Activated naive CD8-positive, alpha-beta T cell treated with anti-CD3 and anti-CD28 coated beads, Interleukin-2, amount 50 U/mL, for 24 hours (primary cell): Measurements from ENCODE around the gene U2SURP.
A peak's percentile ranks its signal among the peaks of the same experiment; 100 is the strongest.
"Not testable (repeated sequence)": the region's sequence is repeated elsewhere in the genome, so short reads cannot be mapped to it uniquely, and the experiment has no call there.

Experiments
- ATAC-seq: fragments of 150-1000 bp; cut with Tn5 transposase; one replicate; pipeline ENCODE4 v1.10.0; 2021
- DNase-seq: peaks from one replicate; pipeline ENCODE4 v3.0.0; 2021
- H3K27ac Mint-ChIP-seq: one replicate; pipeline ENCODE4 v1.8.0; 2021; ENCODE audit warnings: mild to moderate bottlenecking, mixed read lengths
- H3K27me3 Mint-ChIP-seq: one replicate; pipeline ENCODE4 v1.8.0; 2021; ENCODE audit warnings: mixed read lengths
- H3K36me3 Mint-ChIP-seq: one replicate; pipeline ENCODE4 v1.8.0; 2021; ENCODE audit warnings: low read depth, mixed read lengths
- H3K4me1 Mint-ChIP-seq: one replicate; pipeline ENCODE4 v1.8.0; 2021; ENCODE audit warnings: mixed read lengths
- H3K4me3 Mint-ChIP-seq: one replicate; pipeline ENCODE4 v1.8.0; 2021; ENCODE audit warnings: mild to moderate bottlenecking, moderate library complexity, mixed read lengths
- H3K9me3 Mint-ChIP-seq: one replicate; pipeline ENCODE4 v1.8.0; 2021; ENCODE audit warnings: mixed read lengths

U2SURP gene

GRCh38 chr3:143016321-143016972 is 15.1 kb downstream of the U2SURP start:
- peaks cover 58% of the 10 kb centered on the region for H3K36me3 Mint-ChIP-seq
- H3K9me3 Mint-ChIP-seq, result no peaks in the 10 kb centered on the region
- no peak overlapping the region for H3K4me3 Mint-ChIP-seq
- peaks cover 13% of the 10 kb centered on the region for H3K4me1 Mint-ChIP-seq
- ATAC-seq, result no peak
- no peak for DNase-seq
- no peaks in the 10 kb centered on the region for H3K27me3 Mint-ChIP-seq
- H3K27ac Mint-ChIP-seq, result no peak overlapping the region

- Mint-ChIP-seq H3K9me3 (no peaks in the 10 kb centered on the region), H3K27ac (no peak overlapping the region), H3K4me3 (no peak overlapping the region), H3K27me3 (no peaks in the 10 kb centered on the region), H3K4me1 (no peaks in the 10 kb centered on the region), H3K36me3 (peaks cover 77% of the 10 kb centered on the region)
- no peak for ATAC-seq
- DNase-seq, result no peak
These were observed 23.1 kb downstream of the U2SURP start for GRCh38 chr3:143024351-143024960.

GRCh38 chr3:143031327-143031726 is 30.0 kb downstream of the U2SURP start:
- Mint-ChIP-seq H3K9me3 (no peaks in the 10 kb centered on the region), H3K4me1 (peaks cover 3% of the 10 kb centered on the region), H3K4me3 (no peak overlapping the region), H3K36me3 (peaks cover 60% of the 10 kb centered on the region), H3K27ac (no peak overlapping the region), H3K27me3 (no peaks in the 10 kb centered on the region)
- no peak for ATAC-seq
- DNase-seq, result no peak

- H3K9me3 Mint-ChIP-seq, H3K4me3 Mint-ChIP-seq, H3K27me3 Mint-ChIP-seq, H3K4me1 Mint-ChIP-seq, ATAC-seq, H3K27ac Mint-ChIP-seq, DNase-seq: not testable (repeated sequence)
- H3K36me3 Mint-ChIP-seq, result peaks cover 63% of the 10 kb centered on the region
These were observed 30.5 kb downstream of the U2SURP start for GRCh38 chr3:143031796-143032387.

GRCh38 chr3:143035466-143036211 is 34.3 kb downstream of the U2SURP start:
- H3K36me3 Mint-ChIP-seq, result peaks cover 55% of the 10 kb centered on the region
- no peaks in the 10 kb centered on the region for H3K27me3 Mint-ChIP-seq
- H3K27ac Mint-ChIP-seq, result no peak overlapping the region
- peaks cover 8% of the 10 kb centered on the region for H3K4me1 Mint-ChIP-seq
- no peak overlapping the region for H3K4me3 Mint-ChIP-seq
- ATAC-seq (no peak), DNase-seq (no peak)
- no peaks in the 10 kb centered on the region for H3K9me3 Mint-ChIP-seq

- Mint-ChIP-seq H3K9me3 (no peaks in the 10 kb centered on the region), H3K27me3 (no peaks in the 10 kb centered on the region), H3K4me3 (no peak overlapping the region), H3K36me3 (peaks cover 50% of the 10 kb centered on the region), H3K27ac (no peak overlapping the region), H3K4me1 (peaks cover 8% of the 10 kb centered on the region)
- DNase-seq (no peak), ATAC-seq (no peak)
These were observed 35.2 kb downstream of the U2SURP start for GRCh38 chr3:143036557-143036956.

GRCh38 chr3:143037867-143038266 is 36.5 kb downstream of the U2SURP start:
- Mint-ChIP-seq H3K9me3 (no peaks in the 10 kb centered on the region), H3K36me3 (peaks cover 51% of the 10 kb centered on the region), H3K27me3 (no peaks in the 10 kb centered on the region), H3K4me3 (no peak overlapping the region), H3K4me1 (peaks cover 8% of the 10 kb centered on the region), H3K27ac (no peak overlapping the region)
- DNase-seq (no peak), ATAC-seq (no peak)

- DNase-seq (no peak), ATAC-seq (no peak)
- Mint-ChIP-seq H3K4me1 (peaks cover 8% of the 10 kb centered on the region), H3K4me3 (no peak overlapping the region), H3K9me3 (no peaks in the 10 kb centered on the region), H3K27ac (no peak overlapping the region), H3K36me3 (peaks cover 56% of the 10 kb centered on the region), H3K27me3 (no peaks in the 10 kb centered on the region)
These were observed 39.0 kb downstream of the U2SURP start for GRCh38 chr3:143040261-143040879.

GRCh38 chr3:143041903-143042302 is 40.5 kb downstream of the U2SURP start:
- H3K27me3 Mint-ChIP-seq, result no peaks in the 10 kb centered on the region
- H3K27ac Mint-ChIP-seq, result no peak overlapping the region
- no peaks in the 10 kb centered on the region for H3K9me3 Mint-ChIP-seq
- DNase-seq, result no peak
- H3K4me3 Mint-ChIP-seq, result no peak overlapping the region
- no peak for ATAC-seq
- H3K4me1 Mint-ChIP-seq, result no peaks in the 10 kb centered on the region
- peaks cover 51% of the 10 kb centered on the region for H3K36me3 Mint-ChIP-seq

- DNase-seq (no peak), ATAC-seq (no peak)
- H3K4me1 Mint-ChIP-seq, result no peaks in the 10 kb centered on the region
- H3K36me3 Mint-ChIP-seq, result peaks cover 56% of the 10 kb centered on the region
- no peaks in the 10 kb centered on the region for H3K9me3 Mint-ChIP-seq
- H3K27ac Mint-ChIP-seq, result no peak overlapping the region
- no peaks in the 10 kb centered on the region for H3K27me3 Mint-ChIP-seq
- no peak overlapping the region for H3K4me3 Mint-ChIP-seq
These were observed 44.3 kb downstream of the U2SURP start for GRCh38 chr3:143045639-143046038.

GRCh38 chr3:143046075-143046474 is 44.7 kb downstream of the U2SURP start:
- H3K9me3 Mint-ChIP-seq, result not testable (repeated sequence)

GRCh38 chr3:143054011-143054410 is 52.6 kb downstream of the U2SURP start:
- H3K36me3 Mint-ChIP-seq, result peaks cover 70% of the 10 kb centered on the region
- no peak for DNase-seq

More at GRCh38 chr3:143046075-143046474, 44.7 kb downstream of the U2SURP start:
- not testable (repeated sequence) for H3K4me3 Mint-ChIP-seq, H3K27ac Mint-ChIP-seq, ATAC-seq, H3K27me3 Mint-ChIP-seq, H3K4me1 Mint-ChIP-seq, DNase-seq
- H3K36me3 Mint-ChIP-seq, result peaks cover 58% of the 10 kb centered on the region

GRCh38 chr3:143056372-143056771 is 55.0 kb downstream of the U2SURP start:
- no peaks in the 10 kb centered on the region for H3K27me3 Mint-ChIP-seq
- no peaks in the 10 kb centered on the region for H3K9me3 Mint-ChIP-seq
- H3K27ac Mint-ChIP-seq, result no peak overlapping the region
- H3K4me1 Mint-ChIP-seq, result peaks cover 15% of the 10 kb centered on the region
- no peak for ATAC-seq
- no peak for DNase-seq
- peaks cover 61% of the 10 kb centered on the region for H3K36me3 Mint-ChIP-seq
- no peak overlapping the region for H3K4me3 Mint-ChIP-seq

More at GRCh38 chr3:143054011-143054410, 52.6 kb downstream of the U2SURP start:
- no peaks in the 10 kb centered on the region for H3K9me3 Mint-ChIP-seq
- no peak overlapping the region for H3K4me3 Mint-ChIP-seq
- H3K4me1 Mint-ChIP-seq, result no peaks in the 10 kb centered on the region
- H3K27ac Mint-ChIP-seq, result no peak overlapping the region
- H3K27me3 Mint-ChIP-seq, result no peaks in the 10 kb centered on the region
- ATAC-seq, result no peak

- no peak overlapping the region for H3K27ac Mint-ChIP-seq
- no peak overlapping the region for H3K4me3 Mint-ChIP-seq
- H3K9me3 Mint-ChIP-seq, result no peaks in the 10 kb centered on the region
- DNase-seq (no peak), ATAC-seq (peak; percentile 86)
- peaks cover 18% of the 10 kb centered on the region for H3K4me1 Mint-ChIP-seq
- peaks cover 37% of the 10 kb centered on the region for H3K36me3 Mint-ChIP-seq
- H3K27me3 Mint-ChIP-seq, result no peaks in the 10 kb centered on the region
These were observed 59.5 kb downstream of the U2SURP start for GRCh38 chr3:143060906-143061305.
